ENCODE measurements around the gene PXMP2. TPM values are rescaled to one million over a fixed set of nuclear protein-coding genes. Genes with fewer than 3 reads are reported as not detected.

PXMP2 gene
- total RNA-seq, 1 donor = 10.1 TPM

DNA sequence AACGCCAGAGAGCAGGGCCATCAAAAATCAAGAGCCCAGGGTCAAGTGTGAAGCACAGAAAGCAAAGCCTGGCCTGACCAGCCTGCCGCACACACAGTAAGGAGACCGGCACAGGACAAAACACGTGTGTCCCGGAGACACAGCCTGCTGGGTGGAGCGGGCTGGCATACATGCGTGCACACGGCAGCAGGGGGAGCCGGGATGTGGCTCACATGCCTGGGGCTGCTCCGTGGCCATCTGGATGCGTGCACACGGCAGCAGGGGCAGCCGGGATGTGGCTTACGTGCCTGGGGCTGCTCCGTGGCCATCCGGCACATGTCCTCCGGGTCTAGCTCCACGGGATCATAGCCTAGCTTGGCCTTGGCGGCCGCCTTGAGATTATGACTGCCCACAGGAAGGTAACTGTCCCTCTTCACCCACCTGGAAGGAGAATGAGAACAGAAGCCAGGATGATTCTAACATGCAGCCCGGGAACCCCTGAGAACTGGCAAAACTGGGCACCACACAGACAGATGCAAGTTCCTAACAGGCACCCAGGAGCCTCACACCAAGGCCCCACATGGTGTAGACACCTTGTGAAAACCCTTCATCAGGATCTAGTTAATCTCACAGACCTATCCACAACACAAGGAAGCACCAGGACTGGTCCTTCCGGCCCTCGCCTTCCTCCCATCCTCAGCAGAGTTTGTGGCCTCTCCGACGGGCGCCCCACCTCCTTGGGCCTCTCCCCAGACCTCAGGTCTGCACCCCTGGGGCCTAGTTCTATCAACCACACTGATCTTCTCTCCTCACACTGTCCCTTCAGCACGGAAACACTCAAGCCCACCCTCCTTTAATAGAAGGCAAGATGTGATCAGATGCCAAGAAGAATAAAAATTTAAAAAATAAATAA is 13.9 kb upstream of the PXMP2 start:
- no peak for TF ChIP-seq CTCF (IDR thresholded peaks at IDR 0.05; ENCODE audit: extremely low read depth, low read depth, low read length)
- Histone ChIP-seq H2AFZ (ENCODE audit: low read length) (no peak overlapping the region), H4K20me1 (ENCODE audit: insufficient read depth, low read length) (no peaks in the 10 kb centered on the region), H3K9me3 (ENCODE audit: low read depth, low read length) (no peaks in the 10 kb centered on the region), H3K79me2 (ENCODE audit: insufficient read depth, low read length) (peaks cover 1% of the 10 kb centered on the region), H3K4me2 (ENCODE audit: insufficient read depth, low read length) (no peak overlapping the region), H3K27ac (ENCODE audit: low read depth, low read length) (no peak overlapping the region), H3K4me3 (ENCODE audit: insufficient read depth, low read length) (no peak overlapping the region), H3K4me1 (ENCODE audit: insufficient read depth, low read length) (no peaks in the 10 kb centered on the region), H3K27me3 (ENCODE audit: insufficient read depth, low read length) (no peaks in the 10 kb centered on the region), H3K36me3 (ENCODE audit: insufficient read depth, low read length) (peaks cover 38% of the 10 kb centered on the region)
- no peak for DNase-seq (ENCODE audit: insufficient read length, low spot score, missing footprints)

DNA sequence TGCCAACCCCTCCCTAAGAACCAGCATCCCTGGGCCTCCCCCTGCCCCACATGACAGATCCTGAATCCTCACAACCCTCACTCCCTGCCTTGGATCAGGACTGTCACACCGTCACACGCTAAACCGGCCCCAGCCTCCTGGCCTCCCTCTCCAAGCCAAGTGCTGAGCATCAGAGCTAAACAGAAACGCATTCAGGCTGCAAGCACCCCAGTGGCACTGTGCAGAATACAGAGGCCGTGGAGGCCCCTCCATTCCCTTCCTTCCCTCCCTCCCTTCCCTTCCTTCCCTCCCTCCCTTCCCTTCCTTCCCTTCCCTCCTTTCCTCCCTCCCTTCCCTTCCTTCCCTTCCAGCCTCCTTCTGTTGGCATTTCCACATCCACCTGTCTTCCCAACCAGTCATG is 12.8 kb upstream of the PXMP2 start:
- DNase-seq (ENCODE audit: insufficient read length, low spot score, missing footprints) = no peak
- peaks cover 39% of the 10 kb centered on the region for H3K36me3 ChIP-seq (ENCODE audit: insufficient read depth, low read length)
- H3K4me2 ChIP-seq (ENCODE audit: insufficient read depth, low read length) = no peak overlapping the region
- no peak overlapping the region for H3K27ac ChIP-seq (ENCODE audit: low read depth, low read length)
- H3K4me1 ChIP-seq (ENCODE audit: insufficient read depth, low read length) = no peaks in the 10 kb centered on the region
- no peaks in the 10 kb centered on the region for H3K9me3 ChIP-seq (ENCODE audit: low read depth, low read length)
- H3K27me3 ChIP-seq (ENCODE audit: insufficient read depth, low read length) = no peaks in the 10 kb centered on the region
- no peak overlapping the region for H3K4me3 ChIP-seq (ENCODE audit: insufficient read depth, low read length)
- no peak overlapping the region for H2AFZ ChIP-seq (ENCODE audit: low read length)
- peaks cover 11% of the 10 kb centered on the region for H3K79me2 ChIP-seq (ENCODE audit: insufficient read depth, low read length)
- H4K20me1 ChIP-seq (ENCODE audit: insufficient read depth, low read length) = no peaks in the 10 kb centered on the region
- no peak for TF ChIP-seq CTCF (IDR thresholded peaks at IDR 0.05; ENCODE audit: extremely low read depth, low read depth, low read length)

DNA sequence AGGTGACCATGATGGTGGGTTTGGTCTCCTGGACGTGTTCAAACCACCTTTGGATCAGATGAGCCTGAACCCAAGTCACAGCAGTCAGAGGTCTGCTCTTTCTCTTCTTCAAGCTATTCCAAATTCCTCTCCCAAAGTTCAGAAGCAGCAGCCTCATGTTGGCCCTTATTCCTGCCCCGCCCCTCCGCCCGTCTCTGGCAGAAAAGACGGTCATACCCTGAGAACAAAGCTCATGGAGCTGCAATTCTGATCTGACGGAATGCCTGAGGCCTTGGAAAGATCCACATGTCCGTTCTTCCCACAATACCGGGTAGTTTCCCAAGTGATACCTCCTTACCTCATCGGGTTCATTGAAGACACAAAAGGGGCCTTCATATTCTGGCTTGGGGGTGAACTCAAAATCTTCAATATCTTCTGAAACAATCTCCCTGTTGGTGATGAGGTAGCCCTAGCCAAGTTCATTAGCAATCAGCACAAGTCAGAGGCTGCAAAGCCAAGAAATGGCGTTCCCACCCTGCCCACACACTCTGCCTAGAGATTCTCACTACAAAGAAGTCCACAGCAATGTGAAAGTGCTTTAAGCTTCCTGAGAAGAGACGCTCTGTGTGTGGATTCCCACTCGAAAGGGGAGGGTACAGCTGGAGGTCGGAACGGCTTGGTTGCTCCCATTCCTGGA is 11.5 kb upstream of the PXMP2 start:
- Histone ChIP-seq H3K36me3 (ENCODE audit: insufficient read depth, low read length) (peaks cover 37% of the 10 kb centered on the region), H3K9me3 (ENCODE audit: low read depth, low read length) (no peaks in the 10 kb centered on the region)

More for the DNA sequence above, 11.5 kb upstream of the PXMP2 start:
- Histone ChIP-seq H3K4me3 (ENCODE audit: insufficient read depth, low read length) (no peak overlapping the region), H3K79me2 (ENCODE audit: insufficient read depth, low read length) (peaks cover 24% of the 10 kb centered on the region), H3K27ac (ENCODE audit: low read depth, low read length) (no peak overlapping the region), H3K4me2 (ENCODE audit: insufficient read depth, low read length) (no peak overlapping the region), H3K4me1 (ENCODE audit: insufficient read depth, low read length) (no peaks in the 10 kb centered on the region), H3K27me3 (ENCODE audit: insufficient read depth, low read length) (no peaks in the 10 kb centered on the region), H4K20me1 (ENCODE audit: insufficient read depth, low read length) (no peaks in the 10 kb centered on the region), H2AFZ (ENCODE audit: low read length) (no peak overlapping the region)
- DNase-seq (ENCODE audit: insufficient read length, low spot score, missing footprints) = no peak
- no peak for TF ChIP-seq CTCF (IDR thresholded peaks at IDR 0.05; ENCODE audit: extremely low read depth, low read depth, low read length)

All from osteoblast (primary cell).